ENCODE results near the gene RNASEL.

Gene RNASEL

GRCh38 chr1:182627622-182628021 lies 38.6 kb upstream of the RNASEL start:
- H3K36me3 ChIP-seq (ENCODE audit: control insufficient read depth, low read length) = no peaks in the 10 kb centered on the region
- H3K79me2 ChIP-seq (ENCODE audit: control insufficient read depth, low read length) = no peaks in the 10 kb centered on the region
- H3K27me3 ChIP-seq (ENCODE audit: control insufficient read depth, low read length) = no peaks in the 10 kb centered on the region
- H3F3A ChIP-seq (ENCODE audit: control insufficient read depth, insufficient read depth) = peaks cover 5% of the 10 kb centered on the region; the same call in 1 of the 2 replicates
- H3K27ac ChIP-seq (ENCODE audit: low read depth, low read length) = no peak overlapping the region
- H3K9me3 ChIP-seq (ENCODE audit: control insufficient read depth, insufficient read depth, low read length) = no peaks in the 10 kb centered on the region
- peaks cover 89% of the 10 kb centered on the region for H3K4me1 ChIP-seq (ENCODE audit: control insufficient read depth, low read length)
- H4K20me1 ChIP-seq (ENCODE audit: control insufficient read depth, insufficient read depth, low read depth, low read length) = no peaks in the 10 kb centered on the region
- TF ChIP-seq CTCF (IDR thresholded peaks at IDR 0.05; ENCODE audit: low read depth, low read length, poor library complexity, severe bottlenecking) (no peak), EZH2phosphoT487 (IDR thresholded peaks at IDR 0.05; ENCODE audit: borderline replicate concordance, low read length) (no peak)
- H3K4me2 ChIP-seq (ENCODE audit: low read length) = no peak overlapping the region
- H3K9me2 ChIP-seq (replicated peaks; ENCODE audit: control insufficient read depth, low read length) = no peaks in the 10 kb centered on the region
- H3K4me3 ChIP-seq (ENCODE audit: low read length) = no peak overlapping the region

GRCh38 chr1:182626527-182626926 lies 37.5 kb upstream of the RNASEL start:
- no peaks in the 10 kb centered on the region for H3K27me3 ChIP-seq (ENCODE audit: control insufficient read depth, low read length)
- H3K4me3 ChIP-seq (ENCODE audit: low read length) = no peak overlapping the region
- no peaks in the 10 kb centered on the region for H3K9me2 ChIP-seq (replicated peaks; ENCODE audit: control insufficient read depth, low read length)
- no peak overlapping the region for H3K4me2 ChIP-seq (ENCODE audit: low read length)
- H3K27ac ChIP-seq (ENCODE audit: low read depth, low read length) = no peak overlapping the region
- no peaks in the 10 kb centered on the region for H3F3A ChIP-seq (ENCODE audit: control insufficient read depth, insufficient read depth)
- peaks cover 89% of the 10 kb centered on the region for H3K4me1 ChIP-seq (ENCODE audit: control insufficient read depth, low read length)
- no peaks in the 10 kb centered on the region for H3K36me3 ChIP-seq (ENCODE audit: control insufficient read depth, low read length)
- no peaks in the 10 kb centered on the region for H3K9me3 ChIP-seq (ENCODE audit: control insufficient read depth, insufficient read depth, low read length)
- H3K79me2 ChIP-seq (ENCODE audit: control insufficient read depth, low read length) = no peaks in the 10 kb centered on the region
- H4K20me1 ChIP-seq (ENCODE audit: control insufficient read depth, insufficient read depth, low read depth, low read length) = no peaks in the 10 kb centered on the region
- TF ChIP-seq EZH2phosphoT487 (IDR thresholded peaks at IDR 0.05; ENCODE audit: borderline replicate concordance, low read length) = no peak
- no peak for TF ChIP-seq CTCF (IDR thresholded peaks at IDR 0.05; ENCODE audit: low read depth, low read length, poor library complexity, severe bottlenecking)

DNA sequence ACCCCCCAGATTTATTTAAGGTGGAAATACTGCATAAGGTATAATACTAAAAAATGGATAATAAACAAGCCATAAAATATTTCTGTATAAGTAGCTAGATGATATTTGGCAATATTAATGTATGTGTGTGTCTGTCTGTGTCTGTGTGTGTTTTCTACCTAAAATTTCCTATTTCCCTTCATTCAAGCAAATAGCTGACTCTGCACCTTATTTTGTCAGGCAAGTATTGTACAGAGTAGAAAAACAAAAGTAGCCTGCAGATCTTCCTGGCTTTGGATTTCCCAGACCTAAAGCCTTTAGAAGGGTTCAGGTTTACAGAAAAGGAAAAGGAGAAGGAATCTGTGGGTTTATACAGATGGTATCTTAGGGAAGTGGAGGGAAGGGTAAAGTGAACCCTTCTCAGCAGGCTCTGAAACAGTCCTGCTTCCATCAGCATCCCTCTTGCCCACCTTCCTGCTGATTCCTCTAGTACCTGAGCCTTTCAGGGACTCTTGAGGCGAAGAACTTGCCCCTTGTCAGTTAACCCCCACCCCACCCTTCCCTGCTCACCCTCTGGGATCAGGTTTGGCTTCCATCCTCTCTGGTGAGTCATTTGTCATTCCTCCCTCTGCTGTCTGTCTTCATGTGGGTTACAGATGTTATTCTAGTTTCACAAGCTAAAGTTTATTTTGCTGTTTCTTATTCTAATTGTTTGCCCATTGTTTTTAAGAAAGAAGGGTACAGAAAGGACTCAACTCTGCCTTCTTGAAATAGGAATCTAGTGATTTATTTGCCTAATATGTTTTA lies 36.9 kb upstream of the RNASEL start:
- H3K27ac ChIP-seq (ENCODE audit: low read depth, low read length) = no peak overlapping the region

More for the DNA sequence above, 36.9 kb upstream of the RNASEL start:
- Histone ChIP-seq H3K9me2 (replicated peaks; ENCODE audit: control insufficient read depth, low read length) (no peaks in the 10 kb centered on the region), H4K20me1 (ENCODE audit: control insufficient read depth, insufficient read depth, low read depth, low read length) (no peaks in the 10 kb centered on the region), H3K9me3 (ENCODE audit: control insufficient read depth, insufficient read depth, low read length) (no peaks in the 10 kb centered on the region; the same call in 1 of the 2 replicates), H3K4me1 (ENCODE audit: control insufficient read depth, low read length) (peaks cover 88% of the 10 kb centered on the region), H3F3A (ENCODE audit: control insufficient read depth, insufficient read depth) (no peaks in the 10 kb centered on the region; the same call in 1 of the 2 replicates), H3K27me3 (ENCODE audit: control insufficient read depth, low read length) (no peaks in the 10 kb centered on the region), H3K36me3 (ENCODE audit: control insufficient read depth, low read length) (no peaks in the 10 kb centered on the region), H3K79me2 (ENCODE audit: control insufficient read depth, low read length) (no peaks in the 10 kb centered on the region), H3K4me2 (ENCODE audit: low read length) (no peak overlapping the region), H3K4me3 (ENCODE audit: low read length) (no peak overlapping the region)
- TF ChIP-seq CTCF (IDR thresholded peaks at IDR 0.05; ENCODE audit: low read depth, low read length, poor library complexity, severe bottlenecking) (no peak), EZH2phosphoT487 (IDR thresholded peaks at IDR 0.05; ENCODE audit: borderline replicate concordance, low read length) (no peak)

Data from DOHH2 (cell line).